ENCODE data around the gene MGLL.

Gene MGLL

DNA sequence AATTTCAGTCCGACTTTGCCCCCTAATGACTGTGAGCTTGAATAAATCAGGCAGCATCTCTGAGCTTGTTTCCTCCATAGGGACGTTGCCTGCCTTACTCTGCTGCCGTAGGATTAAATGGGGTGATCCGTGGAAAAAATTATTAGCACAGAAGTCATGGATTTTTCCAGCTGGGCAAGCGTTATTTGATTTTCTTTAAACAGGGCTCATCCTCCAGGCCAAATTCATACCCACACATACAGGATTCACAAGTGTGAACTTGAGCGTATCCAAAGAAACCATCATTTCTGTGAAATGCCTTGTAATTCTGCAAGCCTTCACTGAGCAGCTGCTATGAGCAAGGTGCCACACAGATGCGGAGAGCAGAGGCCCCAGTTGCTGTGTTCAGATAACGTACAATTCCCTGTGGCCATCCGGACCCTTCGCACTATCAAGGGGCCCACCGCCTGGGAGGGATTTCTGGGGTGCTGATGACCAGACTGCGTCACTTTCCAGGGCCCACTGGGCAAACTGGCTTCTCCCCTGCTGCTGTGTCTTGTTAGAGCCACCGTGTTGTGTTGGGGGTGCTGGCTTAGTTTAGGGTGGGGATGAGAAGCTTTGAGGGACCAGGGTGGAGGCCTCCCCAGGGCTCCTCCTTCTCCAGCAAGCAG lies 61.4 kb downstream of the MGLL start:
- H3K27me3 ChIP-seq (ENCODE audit: insufficient read depth, low read length), result no peaks in the 10 kb centered on the region
- no peak overlapping the region for H3K4ac ChIP-seq (ENCODE audit: low read depth, low read length)
- no peak overlapping the region for H3K4me3 ChIP-seq (ENCODE audit: low read depth, low read length)
- no peak overlapping the region for H2BK5ac ChIP-seq (ENCODE audit: low read depth, low read length, poor library complexity)
- no peak overlapping the region for H2AK5ac ChIP-seq (ENCODE audit: low read length)
- no CpG with 5 or more reads among the region's 13 CpGs for WGBS (ENCODE audit: extremely low coverage, insufficient coverage, insufficient read length)
- no peaks in the 10 kb centered on the region for H3K79me1 ChIP-seq (ENCODE audit: low read length)
- peaks cover 3% of the 10 kb centered on the region for H3K9me3 ChIP-seq (ENCODE audit: insufficient read depth, low read depth, low read length)
- H4K8ac ChIP-seq (ENCODE audit: low read depth, low read length), result no peak overlapping the region
- no peak overlapping the region for H2BK12ac ChIP-seq (ENCODE audit: low read length)
- no peak overlapping the region for H3K18ac ChIP-seq (ENCODE audit: low read length)
- H2AFZ ChIP-seq (ENCODE audit: insufficient read depth, low read length, poor library complexity), result no peak overlapping the region
- no peak overlapping the region for H3K9ac ChIP-seq (ENCODE audit: low read length)
- H3K4me1 ChIP-seq (ENCODE audit: control insufficient read depth in 1 of 2, insufficient read depth in 2 of 2, low read length in 2 of 2), result no peaks in the 10 kb centered on the region
- DNase-seq, result no peak
- no peak overlapping the region for H3K4me2 ChIP-seq (ENCODE audit: low read length)
- H3K14ac ChIP-seq (ENCODE audit: low read length), result no peak overlapping the region
- no peak overlapping the region for H3K23ac ChIP-seq (ENCODE audit: low read length)
- H2BK120ac ChIP-seq (ENCODE audit: insufficient read depth, low read length, poor library complexity), result no peak overlapping the region
- no peaks in the 10 kb centered on the region for H3K79me2 ChIP-seq (ENCODE audit: control insufficient read depth, insufficient read depth, low read length, poor library complexity)
- no peak overlapping the region for H3K27ac ChIP-seq (ENCODE audit: low read depth, low read length)
- H4K12ac ChIP-seq (ENCODE audit: low read depth, low read length), result no peak overlapping the region
- no peak overlapping the region for H4K91ac ChIP-seq (ENCODE audit: low read depth, low read length)
- H3K36me3 ChIP-seq (ENCODE audit: control insufficient read depth in 1 of 2, insufficient read depth in 2 of 2, low read length in 2 of 2), result no peaks in the 10 kb centered on the region

DNA sequence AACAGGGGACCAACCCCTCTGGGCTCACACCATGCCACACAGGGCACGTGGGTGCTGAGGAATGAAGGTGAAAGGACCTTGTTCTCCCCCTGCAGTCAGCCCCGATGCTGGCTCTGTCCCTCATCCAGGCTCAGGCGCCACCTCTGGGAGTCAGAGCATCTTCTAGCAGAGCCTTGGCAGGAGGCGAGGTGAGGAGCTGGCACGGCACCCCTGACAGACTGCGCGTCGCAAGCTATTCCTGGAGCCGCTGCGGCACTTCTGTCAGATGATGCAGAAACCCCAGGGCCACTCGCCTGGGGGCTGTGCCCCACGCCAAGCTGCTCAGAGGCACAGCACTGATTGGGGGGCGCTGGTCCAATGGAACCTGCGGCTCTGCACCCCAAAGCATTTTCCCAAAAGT lies 62.0 kb downstream of the MGLL start:
- Histone ChIP-seq H3K4me3 (ENCODE audit: low read depth, low read length) (no peak overlapping the region), H3K9ac (ENCODE audit: low read length) (no peak overlapping the region), H2BK5ac (ENCODE audit: low read depth, low read length, poor library complexity) (no peak overlapping the region), H2BK120ac (ENCODE audit: insufficient read depth, low read length, poor library complexity) (no peak overlapping the region), H3K27me3 (ENCODE audit: insufficient read depth, low read length) (no peaks in the 10 kb centered on the region), H3K36me3 (ENCODE audit: control insufficient read depth in 1 of 2, insufficient read depth in 2 of 2, low read length in 2 of 2) (no peaks in the 10 kb centered on the region), H2BK12ac (ENCODE audit: low read length) (no peak overlapping the region), H4K91ac (ENCODE audit: low read depth, low read length) (no peak overlapping the region), H3K27ac (ENCODE audit: low read depth, low read length) (no peak overlapping the region), H4K8ac (ENCODE audit: low read depth, low read length) (no peak overlapping the region), H2AK5ac (ENCODE audit: low read length) (no peak overlapping the region), H3K4ac (ENCODE audit: low read depth, low read length) (no peak overlapping the region), H3K79me2 (ENCODE audit: control insufficient read depth, insufficient read depth, low read length, poor library complexity) (no peaks in the 10 kb centered on the region), H3K23ac (ENCODE audit: low read length) (no peak overlapping the region), H3K18ac (ENCODE audit: low read length) (no peak overlapping the region), H4K12ac (ENCODE audit: low read depth, low read length) (no peak overlapping the region), H3K4me1 (ENCODE audit: control insufficient read depth in 1 of 2, insufficient read depth in 2 of 2, low read length in 2 of 2) (no peaks in the 10 kb centered on the region), H3K4me2 (ENCODE audit: low read length) (no peak overlapping the region), H2AFZ (ENCODE audit: insufficient read depth, low read length, poor library complexity) (no peak overlapping the region), H3K14ac (ENCODE audit: low read length) (no peak overlapping the region), H3K9me3 (ENCODE audit: insufficient read depth, low read depth, low read length) (peaks cover 3% of the 10 kb centered on the region), H3K79me1 (ENCODE audit: low read length) (no peaks in the 10 kb centered on the region)
- no CpG with 5 or more reads among the region's 14 CpGs for WGBS (ENCODE audit: extremely low coverage, insufficient coverage, insufficient read length)
- DNase-seq, result no peak

- Histone ChIP-seq H4K91ac (ENCODE audit: low read depth, low read length) (no peak overlapping the region), H3K36me3 (ENCODE audit: control insufficient read depth in 1 of 2, insufficient read depth in 2 of 2, low read length in 2 of 2) (no peaks in the 10 kb centered on the region), H3K14ac (ENCODE audit: low read length) (no peak overlapping the region), H4K12ac (ENCODE audit: low read depth, low read length) (no peak overlapping the region), H3K27ac (ENCODE audit: low read depth, low read length) (no peak overlapping the region), H2BK5ac (ENCODE audit: low read depth, low read length, poor library complexity) (no peak overlapping the region), H3K79me1 (ENCODE audit: low read length) (no peaks in the 10 kb centered on the region), H3K4me2 (ENCODE audit: low read length) (no peak overlapping the region), H2BK12ac (ENCODE audit: low read length) (no peak overlapping the region), H3K27me3 (ENCODE audit: insufficient read depth, low read length) (no peaks in the 10 kb centered on the region), H3K4me1 (ENCODE audit: control insufficient read depth in 1 of 2, insufficient read depth in 2 of 2, low read length in 2 of 2) (no peaks in the 10 kb centered on the region), H4K8ac (ENCODE audit: low read depth, low read length) (no peak overlapping the region), H3K4me3 (ENCODE audit: low read depth, low read length) (no peak overlapping the region), H3K9ac (ENCODE audit: low read length) (no peak overlapping the region), H3K23ac (ENCODE audit: low read length) (no peak overlapping the region), H2BK120ac (ENCODE audit: insufficient read depth, low read length, poor library complexity) (no peak overlapping the region), H3K9me3 (ENCODE audit: insufficient read depth, low read depth, low read length) (peaks cover 3% of the 10 kb centered on the region), H2AK5ac (ENCODE audit: low read length) (no peak overlapping the region), H3K79me2 (ENCODE audit: control insufficient read depth, insufficient read depth, low read length, poor library complexity) (no peaks in the 10 kb centered on the region), H2AFZ (ENCODE audit: insufficient read depth, low read length, poor library complexity) (no peak overlapping the region), H3K18ac (ENCODE audit: low read length) (no peak overlapping the region), H3K4ac (ENCODE audit: low read depth, low read length) (no peak overlapping the region)
- DNase-seq, result no peak
- no CpG with 5 or more reads among the region's 8 CpGs for WGBS (ENCODE audit: extremely low coverage, insufficient coverage, insufficient read length)
Measured at GRCh38 chr3:127759826-127760225, 62.5 kb downstream of the MGLL start.

DNA sequence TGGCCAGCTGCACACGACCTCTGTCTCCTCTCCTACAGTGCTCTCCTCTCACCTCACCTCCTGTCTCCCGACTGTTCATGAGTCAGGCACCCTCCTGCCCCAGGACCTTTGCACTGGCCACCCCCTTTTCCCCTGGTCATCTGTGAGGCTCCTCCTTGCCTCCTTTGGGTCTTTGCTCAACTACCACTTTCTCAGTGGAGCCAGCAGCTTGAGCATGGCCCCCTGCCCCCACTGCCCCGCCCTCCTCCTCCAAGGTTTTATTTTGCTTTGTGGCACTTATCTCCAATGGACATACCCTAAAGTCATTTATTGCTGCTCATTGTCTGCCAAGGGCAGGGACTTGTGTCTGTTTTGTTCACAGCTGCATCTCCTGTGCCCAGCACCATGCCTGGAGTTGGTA lies 64.3 kb downstream of the MGLL start:
- no peaks in the 10 kb centered on the region for H3K79me2 ChIP-seq (ENCODE audit: control insufficient read depth, insufficient read depth, low read length, poor library complexity)
- no peak overlapping the region for H3K4me3 ChIP-seq (ENCODE audit: low read depth, low read length)
- no peak overlapping the region for H4K12ac ChIP-seq (ENCODE audit: low read depth, low read length)
- H3K9ac ChIP-seq (ENCODE audit: low read length), result no peak overlapping the region
- H3K18ac ChIP-seq (ENCODE audit: low read length), result no peak overlapping the region
- H3K79me1 ChIP-seq (ENCODE audit: low read length), result no peaks in the 10 kb centered on the region
- peaks cover 6% of the 10 kb centered on the region for H3K9me3 ChIP-seq (ENCODE audit: insufficient read depth, low read depth, low read length)
- H2BK120ac ChIP-seq (ENCODE audit: insufficient read depth, low read length, poor library complexity), result no peak overlapping the region
- H3K27ac ChIP-seq (ENCODE audit: low read depth, low read length), result no peak overlapping the region
- H2AK5ac ChIP-seq (ENCODE audit: low read length), result no peak overlapping the region
- H2BK12ac ChIP-seq (ENCODE audit: low read length), result no peak overlapping the region
- no peak overlapping the region for H4K91ac ChIP-seq (ENCODE audit: low read depth, low read length)
- no peak overlapping the region for H3K4me2 ChIP-seq (ENCODE audit: low read length)
- WGBS (ENCODE audit: extremely low coverage, insufficient coverage, insufficient read length), result no CpG with 5 or more reads among the region's 3 CpGs
- no peak overlapping the region for H3K14ac ChIP-seq (ENCODE audit: low read length)
- H4K8ac ChIP-seq (ENCODE audit: low read depth, low read length), result no peak overlapping the region
- H3K27me3 ChIP-seq (ENCODE audit: insufficient read depth, low read length), result no peaks in the 10 kb centered on the region
- H3K4me1 ChIP-seq (ENCODE audit: control insufficient read depth in 1 of 2, insufficient read depth in 2 of 2, low read length in 2 of 2), result no peaks in the 10 kb centered on the region
- H2AFZ ChIP-seq (ENCODE audit: insufficient read depth, low read length, poor library complexity), result no peak overlapping the region
- no peak for DNase-seq
- H3K4ac ChIP-seq (ENCODE audit: low read depth, low read length), result no peak overlapping the region
- H3K23ac ChIP-seq (ENCODE audit: low read length), result no peak overlapping the region
- H2BK5ac ChIP-seq (ENCODE audit: low read depth, low read length, poor library complexity), result no peak overlapping the region
- no peaks in the 10 kb centered on the region for H3K36me3 ChIP-seq (ENCODE audit: control insufficient read depth in 1 of 2, insufficient read depth in 2 of 2, low read length in 2 of 2)

Measured in trophoblast cell (in vitro differentiated cells and primary cell).